Activated B cell treated with CpG ODN at 0.5 μM for 24 hours (primary cell): ENCODE measurements around the gene SYK. TPM values are rescaled to one million over a fixed set of nuclear protein-coding genes. Genes with fewer than 3 reads are reported as not detected.

Source experiments
- ATAC-seq: fragments of 200-7000 bp; cut with Tn5 transposase; one replicate; pipeline ENCODE4 v1.10.0; 2021; ENCODE audit warnings: low read depth, mild to moderate bottlenecking, moderate library complexity
- CTCF ChIA-PET: fragments of 350-600 bp; sonication (Branson Sonifier 250); formaldehyde crosslinking; loops from one replicate; lab custom pipeline; 2021; ENCODE audit warnings: antibody characterized with exemption; lab: Charles Lee
- POLR2A ChIA-PET: fragments of 350-600 bp; sonication (Branson Sonifier 250); formaldehyde crosslinking; loops from one replicate; lab custom pipeline; 2021; ENCODE audit warnings: antibody characterized with exemption; lab: Charles Lee
- DNase-seq: peaks from one replicate; pipeline ENCODE4 v3.0.0; 2022
- H3K27ac Mint-ChIP-seq: one replicate; pipeline ENCODE4 v1.8.0; 2020; ENCODE audit warnings: mixed read lengths
- H3K27me3 Mint-ChIP-seq: one replicate; pipeline ENCODE4 v1.8.0; 2021; ENCODE audit warnings: mixed read lengths
- H3K36me3 Mint-ChIP-seq: one replicate; pipeline ENCODE4 v1.8.0; 2021; ENCODE audit warnings: low read depth, mixed read lengths
- H3K4me1 Mint-ChIP-seq: one replicate; pipeline ENCODE4 v1.8.0; 2021; ENCODE audit warnings: mixed read lengths
- H3K4me3 Mint-ChIP-seq: one replicate; pipeline ENCODE4 v1.8.0; 2020; ENCODE audit warnings: mild to moderate bottlenecking, mixed read lengths
- H3K9me3 Mint-ChIP-seq: one replicate; pipeline ENCODE4 v1.8.0; 2020; ENCODE audit warnings: mixed read lengths
- CTCF ChIP-seq: fragments of 200-600 bp; IDR thresholded peaks from one replicate; pipeline ENCODE4 v1.8.0; 2022; ENCODE audit warnings: antibody characterized with exemption, mild to moderate bottlenecking
- intact Hi-C: fragments of 100-400 bp; cut with micrococcal nuclease; formaldehyde crosslinking; loops from one replicate; pipeline ENCODE4 v1.15.1; 2024
- total RNA-seq: library from RNA; stranded (reverse); gene quantifications from 2 replicates; pipeline ENCODE4 v1.2.3, GENCODE V29; 2022

Gene SYK
- total RNA-seq, 1 donor from 2014 or later: 222 TPM

GRCh38 chr9:90854637-90855175, 53.1 kb downstream of the SYK start:
- Mint-ChIP-seq H3K36me3 (peaks cover 91% of the 10 kb centered on the region), H3K9me3 (peaks cover 2% of the 10 kb centered on the region), H3K4me3 (no peak overlapping the region), H3K4me1 (peaks cover 50% of the 10 kb centered on the region), H3K27ac (peak overlapping the region; percentile 27), H3K27me3 (no peaks in the 10 kb centered on the region)
- TF ChIP-seq CTCF: no peak
- ATAC-seq (no peak), DNase-seq (no peak)
- intact Hi-C loops: no loop called here
- ChIA-PET CTCF (no interaction called here), POLR2A (no interaction called here)

GRCh38 chr9:90855208-90855902, 53.7 kb downstream of the SYK start:
- H3K36me3 Mint-ChIP-seq: peaks cover 92% of the 10 kb centered on the region
- POLR2A ChIA-PET: no interaction called here
- H3K27me3 Mint-ChIP-seq: no peaks in the 10 kb centered on the region
- peaks cover 57% of the 10 kb centered on the region for H3K4me1 Mint-ChIP-seq
- CTCF ChIA-PET: no interaction called here
- intact Hi-C loops: no loop called here
- no peak overlapping the region for H3K4me3 Mint-ChIP-seq
- H3K27ac Mint-ChIP-seq: peak overlapping the region; percentile 19
- ATAC-seq: no peak
- peaks cover 2% of the 10 kb centered on the region for H3K9me3 Mint-ChIP-seq
- no peak for DNase-seq
- no peak for TF ChIP-seq CTCF

- CTCF ChIA-PET: interaction anchor here (1.2 to 1.5 kb wide), 2 partner anchors 9 to 14 kb away, joined by 3 to 4 read pairs; no protein-coding TSS in a partner anchor
These were observed 55.5 kb downstream of the SYK start for GRCh38 chr9:90857091-90857490.

GRCh38 chr9:90857855-90858254, 56.2 kb downstream of the SYK start:
- Mint-ChIP-seq H3K9me3 (peaks cover 2% of the 10 kb centered on the region), H3K36me3 (peaks cover 92% of the 10 kb centered on the region), H3K4me1 (peaks cover 71% of the 10 kb centered on the region), H3K27ac (peak overlapping the region; percentile 87), H3K27me3 (no peaks in the 10 kb centered on the region), H3K4me3 (no peak overlapping the region)
- ChIA-PET POLR2A (interaction anchor here (1.1 kb wide), 1 partner anchor 56 kb away, joined by 3 read pairs; no protein-coding TSS in a partner anchor), CTCF (interaction anchor here (1.5 kb wide), 1 partner anchor 13 kb away, joined by 4 read pairs; no protein-coding TSS in a partner anchor)
- DNase-seq: no peak
- intact Hi-C loops: no loop called here
- ATAC-seq: no peak
- TF ChIP-seq CTCF: no peak

More at GRCh38 chr9:90857091-90857490, 55.5 kb downstream of the SYK start:
- DNase-seq: no peak
- Mint-ChIP-seq H3K9me3 (peaks cover 2% of the 10 kb centered on the region), H3K27ac (peak overlapping the region; percentile 87), H3K36me3 (peaks cover 92% of the 10 kb centered on the region), H3K4me1 (peaks cover 68% of the 10 kb centered on the region), H3K4me3 (no peak overlapping the region), H3K27me3 (no peaks in the 10 kb centered on the region)
- no peak for ATAC-seq
- POLR2A ChIA-PET: interaction anchor here (0.6 to 1.1 kb wide), 2 partner anchors 19 to 55 kb away, joined by 3 to 5 read pairs; no protein-coding TSS in a partner anchor
- no peak for TF ChIP-seq CTCF
- intact Hi-C loops: no loop called here

GRCh38 chr9:90858457-90858901, 56.9 kb downstream of the SYK start:
- TF ChIP-seq CTCF: no peak
- POLR2A ChIA-PET: interaction anchor here (1.6 kb wide), 1 partner anchor 27 kb away, joined by 3 read pairs; no protein-coding TSS in a partner anchor
- H3K4me3 Mint-ChIP-seq: no peak overlapping the region
- peaks cover 74% of the 10 kb centered on the region for H3K4me1 Mint-ChIP-seq
- H3K27ac Mint-ChIP-seq: peak overlapping the region; percentile 87
- no peaks in the 10 kb centered on the region for H3K9me3 Mint-ChIP-seq
- peaks cover 92% of the 10 kb centered on the region for H3K36me3 Mint-ChIP-seq
- CTCF ChIA-PET: interaction anchor here (1.5 kb wide), 2 partner anchors 12 to 84 kb away, joined by 3 to 4 read pairs; no protein-coding TSS in a partner anchor
- intact Hi-C loops: no loop called here
- H3K27me3 Mint-ChIP-seq: no peaks in the 10 kb centered on the region
- ATAC-seq: no peak
- DNase-seq: no peak
